Measurements from ENCODE around the gene C17orf75. TPM values are rescaled to one million over a fixed set of nuclear protein-coding genes. Genes with fewer than 3 reads are reported as not detected.

The C17orf75 gene
- total RNA-seq, 1 experiment from 2014 or later = 22.5 TPM

- BruUV-seq (replicated peaks) = no TSS peak
- CTCF ChIA-PET = interaction anchor here (1.3 kb wide), 1 partner anchor 37 kb away, joined by 3 read pairs; no protein-coding TSS in a partner anchor
These were observed 52.4 kb downstream of the C17orf75 start for GRCh38 chr17:32289471-32290070.

More at GRCh38 chr17:32289471-32290070, 52.4 kb downstream of the C17orf75 start:
- Histone ChIP-seq H3K4me1 (ENCODE audit: control insufficient read depth in 1 of 2, insufficient read depth in 2 of 2, low read length in 2 of 2) (peaks cover 0 to 7% of the 10 kb centered on the region in 2 experiments; a peak in 1 of 4 replicates), H3K4me3 (replicated peaks in 1 of 2; ENCODE audit: low read depth in 1 of 2, low read length in 2 of 2) (no peak overlapping the region), H3K9ac (ENCODE audit: low read length) (no peak overlapping the region), H3K36me3 (ENCODE audit: control insufficient read depth in 1 of 2, insufficient read depth in 2 of 2, low read length in 2 of 2) (no peaks in the 10 kb centered on the region), H3K9me3 (ENCODE audit: control insufficient read depth in 1 of 2, insufficient read depth in 1 of 2, low read depth in 1 of 2, low read length in 2 of 2) (no peaks in the 10 kb centered on the region), H3K27ac (ENCODE audit: low read depth, low read length) (no peak overlapping the region), H4K20me1 (ENCODE audit: insufficient read depth) (no peaks in the 10 kb centered on the region), H3K79me2 (ENCODE audit: insufficient read depth, low read length) (no peaks in the 10 kb centered on the region), H3K27me3 (ENCODE audit: insufficient read depth, low read length) (no peaks in the 10 kb centered on the region), H3K9me2 (ENCODE audit: insufficient read depth) (no peaks in the 10 kb centered on the region), H2AFZ (ENCODE audit: low read depth, low read length, poor library complexity, severe bottlenecking) (no peak overlapping the region), H3K4me2 (ENCODE audit: low read length) (no peak overlapping the region)
- intact Hi-C loops (cut with micrococcal nuclease) = no loop called here
- no peak for DNase-seq (ENCODE audit: low read depth, low spot score)
- POLR2A ChIA-PET = no interaction called here
- RAD21 ChIA-PET (ENCODE audit: low non-redundant PET in 1 of 2, low total read pairs in 2 of 2, uncharacterized antibody in 2 of 2, unreplicated experiment in 2 of 2) = no interaction called here
- ATAC-seq = no peak
- TF ChIP-seq POLR2A (IDR thresholded peaks at IDR 0.05; ENCODE audit: borderline replicate concordance, extremely low read depth, insufficient read depth, insufficient read length) (no peak), REST (IDR thresholded peaks at IDR 0.05; ENCODE audit: low read depth) (no peak), ZBTB33 (IDR thresholded peaks at IDR 0.05; ENCODE audit: extremely low read depth, insufficient replicate concordance, low read length) (no peak), ELF1 (IDR thresholded peaks at IDR 0.05; ENCODE audit: borderline replicate concordance, low read depth) (no peak), RAD21 (IDR thresholded peaks at IDR 0.05; ENCODE audit: low read depth) (no peak), YY1 (IDR thresholded peaks at IDR 0.05; ENCODE audit: extremely low read depth, insufficient replicate concordance, low read depth, low read length) (no peak), CBX3 (IDR thresholded peaks at IDR 0.05; ENCODE audit: low read depth) (no peak), EZH2phosphoT487 (IDR thresholded peaks at IDR 0.05; ENCODE audit: borderline replicate concordance) (no peak), JUND (IDR thresholded peaks at IDR 0.05) (no peak), CEBPB (IDR thresholded peaks at IDR 0.05; ENCODE audit: low read depth) (no peak)

All from HCT116 (cell line).